NCI-H128 (cell line): ENCODE measurements around the gene ABCA13.

Experiments used
- DNase-seq: peaks from one replicate; lab custom pipeline; 2025; ENCODE audit not compliant: unreplicated experiment; lab: John Stamatoyannopoulos, UW

ABCA13 gene

GRCh38 chr7:48426331-48426965, 255.2 kb downstream of the ABCA13 start:
- DNase-seq: no peak

GRCh38 chr7:48426966-48427555, 255.8 kb downstream of the ABCA13 start:
- no peak for DNase-seq

- DNase-seq: no peak
These were observed 256.4 kb downstream of the ABCA13 start for GRCh38 chr7:48427671-48428070.

- DNase-seq: no peak
These were observed 256.9 kb downstream of the ABCA13 start for GRCh38 chr7:48428091-48428684.

- no peak for DNase-seq
These were observed 257.9 kb downstream of the ABCA13 start for GRCh38 chr7:48429117-48429516.

GRCh38 chr7:48438206-48438605, 266.9 kb downstream of the ABCA13 start:
- no peak for DNase-seq

- DNase-seq: no peak
These were observed 270.7 kb downstream of the ABCA13 start for GRCh38 chr7:48441848-48442492.

GRCh38 chr7:48443051-48443450, 271.8 kb downstream of the ABCA13 start:
- DNase-seq: no peak

- DNase-seq: no peak
These were observed 275.5 kb downstream of the ABCA13 start for GRCh38 chr7:48446721-48447120.

- no peak for DNase-seq
These were observed 281.0 kb downstream of the ABCA13 start for GRCh38 chr7:48452218-48452617.

GRCh38 chr7:48454750-48455192, 283.5 kb downstream of the ABCA13 start:
- no peak for DNase-seq

GRCh38 chr7:48455363-48455762, 284.1 kb downstream of the ABCA13 start:
- DNase-seq: no peak

- no peak for DNase-seq
These were observed 287.7 kb downstream of the ABCA13 start for GRCh38 chr7:48458701-48459524.

- no peak for DNase-seq
These were observed 295.5 kb downstream of the ABCA13 start for GRCh38 chr7:48466713-48467112.

- DNase-seq: no peak
These were observed 299.9 kb downstream of the ABCA13 start for GRCh38 chr7:48471196-48471595.

GRCh38 chr7:48472640-48473039, 301.4 kb downstream of the ABCA13 start:
- no peak for DNase-seq

GRCh38 chr7:48473205-48473865, 302.1 kb downstream of the ABCA13 start:
- DNase-seq: no peak

- DNase-seq: no peak
These were observed 310.0 kb downstream of the ABCA13 start for GRCh38 chr7:48481235-48481634.

- no peak for DNase-seq
These were observed 326.3 kb downstream of the ABCA13 start for GRCh38 chr7:48497521-48497920.

GRCh38 chr7:48502021-48502420, 330.8 kb downstream of the ABCA13 start:
- no peak for DNase-seq

GRCh38 chr7:48505051-48505450, 333.8 kb downstream of the ABCA13 start:
- DNase-seq: no peak
